Measurements from ENCODE around the gene AMACR.

DNA sequence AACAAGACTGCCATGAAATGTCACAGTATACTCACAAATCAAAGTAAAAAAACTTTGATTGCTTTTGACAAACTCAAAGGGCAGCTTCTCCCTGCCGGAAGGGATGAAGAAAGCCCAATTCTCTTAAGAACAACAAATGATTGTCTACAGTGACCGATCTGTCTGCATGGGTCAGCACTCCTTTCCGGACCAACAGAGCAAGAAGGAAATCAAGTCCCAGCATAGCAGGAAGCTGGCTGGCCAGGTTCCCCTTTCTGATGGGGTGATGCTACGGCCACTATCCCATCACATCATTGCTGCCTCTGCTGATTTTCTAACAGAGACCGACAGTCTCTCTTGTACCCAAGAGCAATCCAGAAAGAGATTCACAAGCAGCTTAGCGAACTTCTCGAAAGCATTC, 34.5 kb upstream of the AMACR start:
- TF ChIP-seq, protein P1, sequence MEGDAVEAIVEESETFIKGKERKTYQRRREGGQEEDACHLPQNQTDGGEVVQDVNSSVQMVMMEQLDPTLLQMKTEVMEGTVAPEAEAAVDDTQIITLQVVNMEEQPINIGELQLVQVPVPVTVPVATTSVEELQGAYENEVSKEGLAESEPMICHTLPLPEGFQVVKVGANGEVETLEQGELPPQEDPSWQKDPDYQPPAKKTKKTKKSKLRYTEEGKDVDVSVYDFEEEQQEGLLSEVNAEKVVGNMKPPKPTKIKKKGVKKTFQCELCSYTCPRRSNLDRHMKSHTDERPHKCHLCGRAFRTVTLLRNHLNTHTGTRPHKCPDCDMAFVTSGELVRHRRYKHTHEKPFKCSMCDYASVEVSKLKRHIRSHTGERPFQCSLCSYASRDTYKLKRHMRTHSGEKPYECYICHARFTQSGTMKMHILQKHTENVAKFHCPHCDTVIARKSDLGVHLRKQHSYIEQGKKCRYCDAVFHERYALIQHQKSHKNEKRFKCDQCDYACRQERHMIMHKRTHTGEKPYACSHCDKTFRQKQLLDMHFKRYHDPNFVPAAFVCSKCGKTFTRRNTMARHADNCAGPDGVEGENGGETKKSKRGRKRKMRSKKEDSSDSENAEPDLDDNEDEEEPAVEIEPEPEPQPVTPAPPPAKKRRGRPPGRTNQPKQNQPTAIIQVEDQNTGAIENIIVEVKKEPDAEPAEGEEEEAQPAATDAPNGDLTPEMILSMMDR (IDR thresholded peaks at IDR 0.05; ENCODE audit: control extremely low read depth in 1 of 3, insufficient read depth in 1 of 3, low read depth in 1 of 3, low read length in 3 of 3), result no peak
- TF ChIP-seq POLR2A (IDR thresholded peaks at IDR 0.05; ENCODE audit: control extremely low read depth in 1 of 2, low read depth in 2 of 2, low read length in 2 of 2) (no peak), GTF2F1 (IDR thresholded peaks at IDR 0.05; ENCODE audit: borderline replicate concordance, low read depth, low read length) (no peak), EZH2 (IDR thresholded peaks at IDR 0.05; ENCODE audit: low read depth, low read length, severe bottlenecking) (no peak), RXRA (IDR thresholded peaks at IDR 0.05; ENCODE audit: insufficient read depth, low read depth, low read length) (no peak), BRCA1 (IDR thresholded peaks at IDR 0.05; ENCODE audit: low read depth, low read length) (no peak), YY1 (IDR thresholded peaks at IDR 0.05; ENCODE audit: low read depth, low read length) (no peak), POLR2AphosphoS5 (IDR thresholded peaks at IDR 0.05; ENCODE audit: low read depth, low read length) (no peak), ZNF274 (IDR thresholded peaks at IDR 0.05; ENCODE audit: borderline replicate concordance, extremely low read depth, low read length) (no peak), SIN3A (conservative IDR thresholded peaks at IDR 0.05 in 1 of 2, IDR thresholded peaks at IDR 0.05 in 1 of 2; ENCODE audit: low read depth in 1 of 2, low read length in 2 of 2) (no peak), RBBP5 (IDR thresholded peaks at IDR 0.05; ENCODE audit: borderline replicate concordance, low read depth, low read length) (no peak), JUN (IDR thresholded peaks at IDR 0.05; ENCODE audit: low read depth, low read length) (no peak), FOSL1 (IDR thresholded peaks at IDR 0.05; ENCODE audit: insufficient read depth, low read depth, low read length) (no peak), CEBPB (IDR thresholded peaks at IDR 0.05; ENCODE audit: low read depth, low read length) (no peak)

Data from H1 (cell line).